ENCODE data around the gene UTP11.
"Not testable (repeated sequence)": the region's sequence is repeated elsewhere in the genome, so short reads cannot be mapped to it uniquely, and the experiment has no call there.

UTP11 gene

GRCh38 chr1:38028105-38028591 is 15.6 kb downstream of the UTP11 start:
- DNase-seq = no peak

DNA sequence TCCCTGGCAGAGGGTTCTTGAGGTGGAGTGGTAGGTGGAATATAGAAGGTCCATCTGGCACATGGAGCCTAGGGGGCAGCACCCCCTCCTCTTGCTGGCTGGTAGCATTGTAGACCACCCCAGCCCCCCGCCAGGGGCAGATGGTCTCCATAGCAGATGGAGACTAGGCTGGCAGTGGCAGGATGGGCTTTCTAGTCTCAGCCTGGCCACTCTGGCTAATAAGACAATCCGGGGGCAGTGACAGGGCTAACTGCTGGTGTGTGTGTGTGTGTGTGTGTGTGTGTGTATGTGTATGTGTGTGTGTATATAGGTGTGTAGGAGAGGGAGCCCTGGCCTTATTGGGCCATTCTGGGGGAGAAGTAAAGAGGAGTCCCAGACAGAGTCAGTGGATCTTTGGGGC is 16.1 kb downstream of the UTP11 start:
- DNase-seq = peak; percentile 83

GRCh38 chr1:38029081-38029681 is 16.6 kb downstream of the UTP11 start:
- no peak for DNase-seq

DNA sequence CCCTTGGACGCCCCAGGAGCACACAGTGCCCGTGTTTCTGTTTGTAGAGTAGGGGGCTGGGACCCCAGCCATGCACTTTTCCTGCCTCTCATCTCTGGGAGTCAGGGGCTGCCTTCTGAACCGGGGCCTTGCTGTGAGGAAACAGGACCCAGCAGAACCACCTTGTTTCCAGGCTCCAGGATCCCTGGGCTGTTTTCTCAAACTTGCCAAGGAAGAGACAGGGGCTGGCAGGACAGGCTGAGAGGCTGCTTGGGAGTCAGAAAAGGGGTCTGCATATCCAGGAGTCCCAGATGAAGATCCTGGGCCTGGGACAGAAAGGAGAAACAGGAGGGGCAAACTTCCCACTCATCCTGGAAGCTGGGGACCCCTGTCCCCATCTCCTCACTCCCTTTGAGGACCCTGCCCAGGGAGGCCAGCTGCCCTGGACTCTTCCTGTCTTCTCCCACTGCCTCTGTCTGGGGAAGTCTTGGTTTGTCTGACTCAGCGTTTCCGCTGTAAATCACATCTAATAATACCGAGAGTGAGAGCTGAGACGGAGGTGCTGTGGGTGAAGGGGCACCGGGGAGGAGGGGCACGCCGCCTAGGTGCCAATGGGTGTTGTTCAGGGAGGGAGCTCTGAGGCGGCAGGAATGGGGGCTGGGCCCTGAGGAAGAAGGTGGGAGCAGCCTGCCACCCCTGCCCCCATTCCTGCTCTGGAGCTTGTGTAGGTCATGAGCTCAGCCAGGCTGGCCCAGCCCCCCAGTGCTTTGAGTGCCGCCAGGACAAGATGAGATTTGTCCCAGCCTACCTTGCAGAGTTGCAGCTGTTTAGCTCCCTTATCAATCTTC is 17.4 kb downstream of the UTP11 start:
- no peak for DNase-seq

DNA sequence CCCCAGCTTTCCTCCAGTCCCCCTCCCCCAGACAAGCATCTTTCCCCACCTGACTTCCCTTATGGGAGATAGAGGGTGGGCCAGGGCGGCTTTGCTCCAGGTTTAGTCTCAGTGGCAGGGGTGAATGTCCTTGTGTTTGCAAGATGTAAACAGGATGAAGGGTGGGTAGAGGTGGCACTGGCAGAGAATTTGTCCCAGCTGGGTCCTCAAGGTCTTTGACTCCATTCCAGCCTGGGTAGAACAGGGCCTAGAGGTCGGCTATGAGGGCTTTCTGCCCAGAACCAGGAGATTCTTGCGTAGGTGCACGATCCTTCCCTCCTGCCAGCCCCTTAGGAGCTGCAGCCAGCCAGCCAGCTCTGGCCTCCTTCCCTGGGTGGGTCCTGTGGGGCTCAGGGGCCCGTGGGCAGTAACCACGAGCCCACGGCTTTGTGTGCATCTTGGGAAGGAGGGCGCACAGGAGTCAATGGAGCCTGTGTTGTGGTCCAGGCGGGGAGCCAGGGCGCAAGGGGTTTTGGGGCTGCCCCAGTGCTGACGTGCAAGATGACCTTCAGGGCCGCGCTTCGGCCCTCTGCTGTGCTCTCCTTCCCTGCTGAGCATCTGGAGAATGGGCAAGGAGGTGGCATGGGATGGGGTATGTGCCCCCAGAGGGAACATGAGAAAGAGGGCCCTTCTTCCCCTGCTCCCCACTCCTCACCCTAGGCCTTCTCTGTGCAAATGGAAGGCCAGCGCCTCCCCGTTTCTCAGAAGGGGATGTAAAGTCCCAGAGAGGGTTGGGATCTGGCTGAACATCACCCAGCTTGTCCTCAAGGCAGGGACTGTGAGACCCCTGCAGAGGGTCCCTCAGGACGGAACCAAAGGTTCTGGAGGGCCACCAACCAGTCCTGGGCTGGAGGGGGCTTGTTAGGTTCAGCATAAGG is 18.3 kb downstream of the UTP11 start:
- no peak for DNase-seq

DNA sequence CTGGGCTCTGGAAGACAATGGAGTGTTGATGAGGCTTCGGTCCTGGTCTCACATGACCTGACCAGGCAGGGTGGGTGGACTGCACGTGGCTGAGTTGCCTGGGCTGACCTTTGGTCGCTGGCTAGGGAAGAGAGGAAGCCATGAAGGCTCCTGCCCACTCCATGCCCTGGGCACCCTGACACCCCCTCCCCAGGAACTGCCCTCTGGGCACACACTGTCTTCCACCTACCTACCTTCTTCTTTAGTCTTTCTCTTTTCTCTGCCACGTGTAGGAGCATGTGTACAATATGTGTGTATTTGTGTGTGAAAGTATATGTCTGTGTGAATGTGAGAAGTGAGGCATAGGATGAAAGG is 19.0 kb downstream of the UTP11 start:
- DNase-seq = no peak

DNA sequence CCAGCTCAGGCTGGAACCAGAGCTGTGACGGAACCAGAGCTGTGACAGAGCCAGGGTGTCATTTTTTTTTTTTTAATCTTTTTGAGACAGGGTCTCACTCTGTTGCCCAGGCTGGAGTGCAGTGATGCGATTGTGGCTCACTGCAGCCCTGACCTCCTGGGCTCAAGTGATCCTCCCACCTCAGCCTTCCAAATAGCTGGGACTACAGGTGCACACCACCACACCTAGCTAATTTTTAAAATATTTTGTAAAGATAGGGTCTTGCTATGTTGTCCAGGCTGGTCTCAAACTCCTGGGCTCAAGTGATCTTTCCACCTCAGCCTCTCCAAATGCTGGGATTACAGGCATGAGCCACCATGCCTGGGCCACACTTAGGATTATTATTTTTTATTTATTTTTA is 20.5 kb downstream of the UTP11 start:
- not testable (repeated sequence) for DNase-seq

- DNase-seq = no peak
Observed at GRCh38 chr1:38034871-38035270, 22.3 kb downstream of the UTP11 start.

- no peak for DNase-seq
Observed at GRCh38 chr1:38037221-38037939, 24.8 kb downstream of the UTP11 start.

GRCh38 chr1:38038861-38039260 is 26.3 kb downstream of the UTP11 start:
- DNase-seq = no peak

DNA sequence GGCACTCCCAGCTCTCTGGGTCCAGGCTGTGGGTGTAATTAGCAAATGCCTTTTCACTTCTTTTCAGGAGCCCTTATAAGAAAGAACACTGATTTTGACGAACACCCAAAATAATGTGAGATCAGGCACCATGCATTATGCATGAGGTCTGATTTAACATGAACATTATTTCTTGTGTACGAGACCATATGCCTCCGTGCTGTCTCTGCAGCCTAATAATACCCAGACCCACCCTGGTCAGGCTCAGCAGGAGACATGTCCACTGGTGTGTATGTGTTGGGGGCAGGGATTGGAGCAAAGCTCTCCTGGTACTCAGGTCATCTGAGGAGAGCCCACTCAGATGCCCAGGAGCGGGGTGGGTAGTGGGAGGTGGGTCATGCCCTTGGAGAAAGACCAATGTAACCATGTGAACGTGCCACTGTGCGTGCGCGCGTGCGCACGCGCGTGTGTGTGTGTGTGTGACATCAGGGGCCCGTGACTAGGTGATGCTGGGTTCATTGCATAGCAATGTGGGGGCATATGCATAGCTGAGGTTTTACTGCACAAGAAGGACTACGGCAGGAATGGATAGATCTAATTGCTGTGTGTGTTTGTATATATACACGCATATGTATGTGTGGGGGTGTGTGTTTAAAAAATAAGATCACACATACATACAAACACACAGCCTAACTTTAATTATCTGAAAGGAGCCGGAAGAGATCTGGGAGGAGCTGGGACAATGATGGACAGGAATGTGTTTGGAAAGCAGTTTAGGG is 27.0 kb downstream of the UTP11 start:
- no peak for DNase-seq

DNA sequence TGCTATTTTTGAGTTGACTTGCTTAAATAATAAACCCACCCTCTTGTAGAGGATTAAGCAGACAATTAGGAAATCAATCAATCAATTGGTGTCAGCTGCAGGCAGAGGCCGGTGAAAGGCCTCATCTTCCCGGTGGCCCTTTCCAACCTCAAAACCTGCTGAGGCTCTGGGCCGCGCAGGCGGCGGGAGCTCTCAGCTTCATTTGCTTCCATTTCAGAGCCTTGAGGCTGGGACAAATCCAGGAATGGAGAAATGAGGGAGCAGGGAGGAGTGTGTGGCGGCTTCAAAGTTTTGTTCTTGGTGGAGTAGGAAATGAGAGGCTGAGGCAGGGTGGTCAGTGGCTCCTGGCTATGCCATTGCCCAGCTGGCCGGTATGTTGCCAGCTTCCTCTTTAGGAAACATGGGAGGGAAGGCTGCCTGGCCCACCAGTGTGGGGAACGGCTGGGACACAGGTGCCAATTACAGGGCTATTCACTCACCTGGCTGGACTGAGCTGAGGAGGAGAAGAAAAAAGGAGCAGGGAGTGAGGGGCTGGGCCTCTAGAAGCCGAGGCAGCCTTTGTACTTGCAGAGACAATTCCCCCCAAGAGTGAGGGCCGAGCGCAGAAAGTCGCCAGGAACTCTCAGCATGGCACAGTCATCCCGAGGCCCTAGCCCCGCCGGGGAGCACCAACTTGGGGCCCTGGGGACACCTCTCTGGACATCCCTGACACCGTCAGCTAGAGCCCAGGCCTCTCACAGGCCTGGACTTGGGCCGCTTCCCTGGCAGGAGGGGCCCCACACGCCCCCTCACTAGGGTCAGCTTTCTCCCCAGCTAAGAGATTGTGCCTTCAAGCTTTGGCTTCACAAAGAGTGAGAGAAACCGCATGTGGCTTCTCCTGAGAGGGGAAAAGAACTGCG is 29.7 kb downstream of the UTP11 start:
- no peak for DNase-seq

- DNase-seq = no peak
Observed at GRCh38 chr1:38043036-38043747, 30.7 kb downstream of the UTP11 start.

DNA sequence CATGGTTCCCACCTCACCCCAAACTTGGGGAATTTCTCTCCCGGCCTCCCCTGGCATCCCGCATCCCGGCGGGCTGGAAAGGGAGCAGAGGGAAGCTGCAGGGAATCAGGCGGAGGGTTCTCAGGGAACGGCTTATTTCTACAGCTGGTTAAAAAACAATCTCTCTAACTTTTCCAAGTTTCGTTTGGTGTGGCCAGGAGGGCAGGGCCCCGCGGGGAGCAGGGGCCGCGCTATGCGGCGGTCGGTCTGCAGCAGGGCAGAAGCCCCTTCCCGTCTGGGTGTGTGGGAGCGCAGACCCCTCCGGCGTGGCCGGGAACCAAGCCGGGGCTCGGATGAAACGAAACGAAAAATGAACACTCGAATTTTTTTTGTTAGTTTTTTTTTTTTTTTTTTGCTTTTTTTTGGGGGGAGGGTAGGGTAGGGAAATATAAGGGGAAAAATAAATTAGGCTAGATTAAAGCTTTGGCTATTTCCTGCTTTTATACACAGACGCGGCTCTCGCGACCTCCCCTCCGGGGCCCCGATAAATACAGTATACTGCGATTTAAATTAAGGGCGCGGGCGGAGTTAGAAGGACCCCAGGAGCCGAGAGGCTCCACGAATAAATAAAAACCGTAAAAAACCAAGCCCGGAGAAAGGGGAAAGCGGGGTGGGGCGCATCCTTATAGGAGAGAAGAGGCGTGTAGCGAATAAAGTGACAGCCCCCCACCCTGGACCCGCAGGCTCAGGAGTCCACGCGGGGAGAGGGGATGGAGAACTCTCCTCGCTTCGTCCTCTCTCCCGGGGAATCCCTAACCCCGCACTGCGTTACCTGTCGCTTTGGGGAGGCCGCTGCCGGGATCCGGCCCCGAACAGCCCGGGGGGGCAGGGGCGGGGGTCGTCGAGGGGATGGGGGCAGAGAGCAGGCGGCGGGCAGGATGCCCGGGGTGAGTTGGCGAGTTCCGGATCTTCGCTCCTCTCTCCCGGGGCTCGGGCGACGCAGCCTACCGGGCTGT is 32.0 kb downstream of the UTP11 start:
- no peak for DNase-seq

GRCh38 chr1:38045401-38046332 is 33.1 kb downstream of the UTP11 start:
- peak; percentile 32 for DNase-seq

GRCh38 chr1:38046333-38046883 is 33.9 kb downstream of the UTP11 start, which contains the start of gene POU3F1:
Gene POU3F1, minus strand, starts transcription at chr1:38046793. Its CDS starts 50 bp downstream, at chr1:38046743.
- DNase-seq = no peak

GRCh38 chr1:38046884-38047602 is 34.5 kb downstream of the UTP11 start:
- DNase-seq = no peak

Measured in NCI-H524 treated with DMSO at 0.1 percent for 48 hours (cell line).